Mesodermal cell (in vitro differentiated cells): ENCODE data around the gene SLC19A1.
A peak's percentile ranks its signal among the peaks of the same experiment; 100 is the strongest.

Source experiments
- H3K27ac ChIP-seq: 2 replicates; pipeline ENCODE4 v1.7.0; 2013; ENCODE audit warnings: mild to moderate bottlenecking, low read depth, low read length, moderate library complexity; ENCODE audit not compliant: severe bottlenecking
- H3K36me3 ChIP-seq: 2 replicates; pipeline ENCODE4 v1.7.1; 2013; ENCODE audit warnings: mild to moderate bottlenecking, low read length, moderate library complexity; ENCODE audit not compliant: control insufficient read depth, insufficient read depth
- H3K4me1 ChIP-seq: one replicate; pipeline ENCODE4 v1.7.1; 2013; ENCODE audit warnings: mild to moderate bottlenecking, low read length; ENCODE audit not compliant: insufficient read depth, control insufficient read depth, poor library complexity, severe bottlenecking
- H3K4me3 ChIP-seq: 2 replicates; pipeline ENCODE4 v1.7.0; 2013; ENCODE audit warnings: low read length, control low read depth, mild to moderate bottlenecking; ENCODE audit not compliant: insufficient read depth, poor library complexity, severe bottlenecking; ENCODE audit errors: extremely low read depth
- H3K9me3 ChIP-seq: 2 replicates; pipeline ENCODE4 v1.7.1; 2013; ENCODE audit warnings: mild to moderate bottlenecking, low read length, moderate library complexity; ENCODE audit not compliant: control insufficient read depth
- WGBS, 2 experiments: methylation state at CpG; one replicate each; pipeline ENCODE4 v1.1.5; 2013; ENCODE audit warnings: missing lambda C conversion rate in 2 of 2; ENCODE audit not compliant: insufficient coverage in 2 of 2; 5-methylcytosine and 5-hydroxymethylcytosine counted together

SLC19A1 gene

DNA sequence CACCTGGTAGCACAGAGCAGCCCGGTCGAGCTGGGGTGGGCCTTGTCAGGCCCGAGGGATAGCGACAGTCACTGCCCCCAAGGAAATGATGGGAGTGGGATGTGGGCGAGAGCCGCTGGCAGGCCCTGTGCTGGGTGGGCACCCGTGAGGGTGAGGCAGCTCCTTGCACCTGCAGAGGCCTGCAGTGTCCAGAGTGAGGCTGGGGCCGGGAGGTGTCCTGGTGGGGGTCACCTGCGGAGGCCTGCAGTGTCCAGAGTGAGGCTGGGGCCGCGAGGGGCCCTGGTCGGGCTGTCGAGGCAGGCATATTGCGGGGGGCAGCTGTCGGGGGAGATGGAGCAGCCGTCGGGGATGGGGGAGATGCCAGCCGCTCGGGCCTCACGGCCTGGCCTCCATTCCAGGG is 49.5 kb downstream of the SLC19A1 start:
- WGBS, 2 experiments = 99% methylated on average over 16 to 18 of the region's 20 CpGs

DNA sequence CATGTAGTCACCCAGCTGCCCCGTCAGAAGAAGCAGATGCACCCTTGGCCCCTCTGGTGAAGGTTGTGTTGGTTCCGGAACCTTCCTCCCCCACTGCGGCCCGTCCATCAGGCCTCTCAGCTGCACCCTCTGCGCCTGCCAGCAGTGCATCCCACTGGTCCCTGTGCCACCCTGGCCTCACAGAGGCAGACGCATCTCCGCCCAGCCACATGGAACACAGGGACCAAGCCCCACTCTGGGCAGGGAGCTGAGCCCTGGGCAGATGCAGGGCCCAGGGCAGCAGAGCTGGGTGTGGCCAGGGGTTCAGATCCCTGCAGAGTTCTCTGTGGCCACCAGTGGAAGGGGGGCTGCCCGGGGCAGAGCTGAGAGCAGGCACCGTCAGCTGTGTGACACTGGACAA is 50.6 kb downstream of the SLC19A1 start:
- H3K4me1 ChIP-seq = peaks cover 2% of the 10 kb centered on the region
- H3K9me3 ChIP-seq = no peaks in the 10 kb centered on the region
- H3K27ac ChIP-seq = peak overlapping the region; percentile 16
- H3K36me3 ChIP-seq = peaks cover 90% of the 10 kb centered on the region
- H3K4me3 ChIP-seq = no peak overlapping the region
- WGBS, 2 experiments = 95 to 100% methylated on average over 7 to 9 of the region's 9 CpGs

More for the DNA sequence above, 49.5 kb downstream of the SLC19A1 start:
- peaks cover 90% of the 10 kb centered on the region for H3K36me3 ChIP-seq
- H3K4me3 ChIP-seq = no peak overlapping the region
- no peak overlapping the region for H3K27ac ChIP-seq
- no peaks in the 10 kb centered on the region for H3K9me3 ChIP-seq
- H3K4me1 ChIP-seq = peaks cover 2% of the 10 kb centered on the region

DNA sequence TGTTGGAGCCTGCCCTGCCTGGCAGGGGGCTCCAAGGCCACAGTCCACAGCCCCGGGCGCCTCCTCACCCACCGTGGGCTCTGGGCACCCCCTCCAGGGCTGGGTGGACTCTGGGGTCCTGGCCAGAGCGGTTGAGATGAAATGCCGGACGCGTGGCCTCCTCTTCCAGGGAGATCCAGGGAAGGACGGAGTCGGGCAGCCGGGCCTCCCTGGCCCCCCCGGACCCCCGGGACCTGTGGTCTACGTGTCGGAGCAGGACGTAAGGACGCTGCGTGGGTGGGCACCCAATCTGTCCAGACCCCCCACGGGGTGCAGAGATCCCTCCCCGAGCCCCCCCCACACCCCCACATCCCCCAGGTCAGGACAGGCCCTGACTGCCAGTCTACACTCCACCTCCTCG is 51.2 kb downstream of the SLC19A1 start:
- peaks cover 2% of the 10 kb centered on the region for H3K4me1 ChIP-seq
- no peak overlapping the region for H3K27ac ChIP-seq
- H3K9me3 ChIP-seq = no peaks in the 10 kb centered on the region
- WGBS, 2 experiments = 98 to 100% methylated on average over 11 to 13 of the region's 20 CpGs
- peaks cover 90% of the 10 kb centered on the region for H3K36me3 ChIP-seq
- H3K4me3 ChIP-seq = no peak overlapping the region

DNA sequence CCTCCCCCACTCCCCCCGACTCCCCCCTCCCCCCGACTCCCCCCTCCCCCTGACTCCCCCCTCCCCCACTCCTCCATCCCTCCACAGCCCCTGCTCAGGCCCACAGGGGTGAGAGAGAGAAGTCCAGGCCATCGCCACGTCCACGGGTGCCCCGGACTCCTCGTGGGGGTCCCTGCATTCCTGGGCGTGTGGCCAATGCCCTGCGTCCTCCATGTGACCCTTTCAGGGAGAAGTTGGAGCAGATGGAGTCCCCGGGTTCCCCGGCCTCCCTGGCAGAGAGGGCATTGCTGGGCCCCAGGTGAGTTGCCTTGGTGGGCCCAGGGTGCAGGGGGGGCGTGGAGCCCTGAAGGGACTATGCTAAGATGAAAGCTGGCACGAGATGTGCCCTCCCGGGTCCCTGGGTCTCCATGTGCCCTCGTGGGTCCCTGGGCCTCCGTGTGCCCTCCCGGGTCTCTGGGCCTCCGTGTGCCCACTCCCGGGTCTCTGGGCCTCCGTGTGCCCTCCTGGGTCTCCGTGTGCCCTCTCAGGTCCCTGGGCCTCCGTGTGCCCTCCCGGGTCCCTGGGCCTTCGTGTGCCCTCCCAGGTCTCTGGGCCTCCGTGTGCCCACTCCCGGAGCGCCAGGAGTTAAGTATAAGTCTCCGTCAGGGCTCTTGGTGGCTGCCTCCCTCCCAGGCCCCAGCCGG is 52.0 kb downstream of the SLC19A1 start:
- H3K4me1 ChIP-seq = peaks cover 2% of the 10 kb centered on the region
- H3K36me3 ChIP-seq = peaks cover 90% of the 10 kb centered on the region
- H3K27ac ChIP-seq = no peak overlapping the region
- H3K9me3 ChIP-seq = no peaks in the 10 kb centered on the region
- H3K4me3 ChIP-seq = no peak overlapping the region
- 97% methylated on average over 20 to 21 of the region's 29 CpGs for WGBS, 2 experiments

DNA sequence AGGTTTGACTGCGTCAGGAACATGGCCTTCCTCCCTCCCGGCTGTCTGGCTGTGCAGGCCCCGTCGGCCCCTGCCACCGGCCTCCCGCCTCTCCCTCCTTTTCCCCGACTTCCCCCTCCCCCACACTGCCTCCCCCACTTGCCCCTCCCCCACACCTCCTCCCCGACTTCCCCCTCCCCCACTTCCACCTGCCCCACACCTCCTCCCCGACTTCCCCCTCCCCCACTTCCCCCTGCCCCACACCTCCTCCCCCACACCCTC is 52.6 kb downstream of the SLC19A1 start:
- 100% methylated on average over 2 of the region's 9 CpGs; no CpG with 5 or more reads in 1 of the 2 experiments for WGBS, 2 experiments
- H3K4me3 ChIP-seq = no peak overlapping the region
- no peaks in the 10 kb centered on the region for H3K9me3 ChIP-seq

DNA sequence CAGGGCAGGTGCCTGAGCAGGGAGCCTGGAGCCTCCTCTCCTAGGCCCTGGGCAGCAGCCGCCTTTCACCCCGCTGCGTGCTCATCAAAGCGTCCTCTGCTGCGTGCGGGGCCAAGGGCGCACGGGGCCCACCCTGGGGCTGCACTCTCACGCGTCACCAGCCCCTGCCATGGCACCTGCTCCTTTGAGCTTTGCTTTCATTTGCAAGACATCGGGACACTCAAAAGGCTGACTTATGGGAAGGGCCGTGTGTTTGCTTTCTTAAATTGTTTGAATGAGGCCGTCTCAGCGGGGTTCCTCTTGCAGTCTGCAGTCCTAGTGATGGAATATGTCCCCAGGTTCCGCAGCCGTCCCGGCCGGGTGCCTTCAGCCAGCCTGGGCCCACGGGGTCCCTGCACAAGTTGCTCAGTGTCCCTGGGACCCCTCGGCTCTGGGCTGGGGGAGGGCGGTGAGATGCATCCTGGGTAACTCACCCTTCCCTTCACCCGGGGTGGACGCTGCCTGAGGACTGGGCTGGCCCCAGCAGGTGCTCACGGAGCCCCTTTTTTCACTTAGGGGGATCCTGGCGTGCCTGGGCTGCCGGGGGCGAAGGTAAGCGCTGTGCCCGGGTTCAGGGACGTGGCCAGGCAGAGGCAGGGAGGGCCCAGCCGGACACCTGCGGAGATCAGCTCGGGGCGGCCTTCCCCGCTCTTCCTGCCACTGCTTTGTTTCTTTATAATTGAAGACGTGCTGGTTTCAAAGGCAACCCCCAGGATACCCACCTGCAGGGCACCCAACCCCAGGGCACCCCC is 53.1 kb downstream of the SLC19A1 start:
- peaks cover 2% of the 10 kb centered on the region for H3K4me1 ChIP-seq
- H3K27ac ChIP-seq = no peak overlapping the region
- H3K4me3 ChIP-seq = no peak overlapping the region
- peaks cover 89% of the 10 kb centered on the region for H3K36me3 ChIP-seq
- 81 to 82% methylated on average over 33 to 36 of the region's 36 CpGs for WGBS, 2 experiments
- H3K9me3 ChIP-seq = no peaks in the 10 kb centered on the region

More for the DNA sequence above, 52.6 kb downstream of the SLC19A1 start:
- Histone ChIP-seq H3K4me1 (peaks cover 2% of the 10 kb centered on the region), H3K36me3 (peaks cover 89% of the 10 kb centered on the region), H3K27ac (no peak overlapping the region)

DNA sequence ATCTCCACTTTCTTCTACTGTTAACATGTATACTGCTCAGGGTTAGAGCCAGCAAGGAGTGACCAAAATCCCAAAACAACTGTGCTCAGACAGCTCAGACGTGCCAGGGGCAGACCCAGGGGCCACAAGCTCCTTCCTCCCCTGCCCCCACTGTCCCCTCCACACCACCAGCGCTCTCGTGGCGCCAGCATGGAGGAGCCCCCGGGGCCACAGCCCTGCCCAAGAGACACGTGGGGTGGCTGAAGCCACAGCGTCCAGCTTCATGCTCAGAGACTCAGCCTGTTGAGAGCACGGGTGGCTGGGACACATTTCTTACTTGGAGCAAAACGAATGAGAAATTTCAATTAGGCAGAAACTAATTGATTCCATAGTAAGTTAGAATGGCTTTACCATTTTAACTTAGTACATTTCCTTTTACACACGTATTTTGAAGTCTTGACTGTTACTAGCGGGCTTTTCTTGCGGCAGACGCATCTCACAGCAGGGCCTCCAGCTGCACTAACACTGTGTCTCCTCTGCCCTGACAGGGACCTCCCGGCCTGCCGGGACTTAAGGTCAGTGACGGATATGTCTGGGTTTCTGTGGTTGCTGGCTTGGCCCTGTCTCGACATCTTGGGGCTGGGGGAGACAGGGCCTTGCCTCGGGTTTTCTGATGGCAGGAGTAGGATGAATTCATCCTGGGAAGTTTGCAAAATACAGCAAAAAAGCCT is 54.2 kb downstream of the SLC19A1 start:
- WGBS, 2 experiments = 76 to 79% methylated on average over 10 to 16 of the region's 18 CpGs
- H3K27ac ChIP-seq = no peak overlapping the region
- H3K9me3 ChIP-seq = no peaks in the 10 kb centered on the region
- H3K4me1 ChIP-seq = peaks cover 2% of the 10 kb centered on the region
- H3K36me3 ChIP-seq = peaks cover 87% of the 10 kb centered on the region
- H3K4me3 ChIP-seq = no peak overlapping the region

DNA sequence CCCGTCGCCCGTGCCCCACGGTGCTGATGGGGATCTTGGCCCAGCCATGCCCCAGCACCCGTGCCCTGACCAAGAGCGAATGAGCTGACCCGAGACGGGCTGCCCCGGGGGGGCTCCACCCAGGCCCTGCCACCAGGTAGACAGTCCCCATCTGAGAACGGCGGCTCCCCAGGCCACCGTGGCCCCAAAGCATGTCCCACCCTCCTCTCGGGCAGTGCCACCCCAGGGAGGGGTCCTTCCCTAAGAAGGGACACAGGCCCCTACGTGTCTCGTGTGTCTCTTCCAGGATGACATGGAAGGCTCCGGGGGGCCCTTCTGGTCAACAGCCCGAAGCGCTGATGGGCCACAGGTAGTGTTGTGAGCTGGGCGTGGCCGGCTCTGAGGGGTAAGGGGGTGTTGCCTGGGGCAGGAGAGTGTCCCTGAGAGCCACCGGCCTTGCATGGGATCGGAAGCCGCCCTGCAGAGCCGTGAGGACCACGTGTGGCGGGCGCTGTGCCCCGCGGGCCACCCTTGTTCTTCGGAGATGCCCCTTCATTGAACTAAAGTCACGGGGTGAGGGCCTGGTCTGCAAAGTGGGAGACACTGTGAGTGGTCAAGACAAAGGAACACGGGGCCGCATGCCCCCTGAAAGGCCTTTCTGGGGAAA is 55.0 kb downstream of the SLC19A1 start:
- H3K27ac ChIP-seq = no peak overlapping the region
- H3K36me3 ChIP-seq = peaks cover 87% of the 10 kb centered on the region
- H3K9me3 ChIP-seq = no peaks in the 10 kb centered on the region
- 96 to 97% methylated on average over 26 to 33 of the region's 33 CpGs for WGBS, 2 experiments
- peaks cover 2% of the 10 kb centered on the region for H3K4me1 ChIP-seq
- no peak overlapping the region for H3K4me3 ChIP-seq

DNA sequence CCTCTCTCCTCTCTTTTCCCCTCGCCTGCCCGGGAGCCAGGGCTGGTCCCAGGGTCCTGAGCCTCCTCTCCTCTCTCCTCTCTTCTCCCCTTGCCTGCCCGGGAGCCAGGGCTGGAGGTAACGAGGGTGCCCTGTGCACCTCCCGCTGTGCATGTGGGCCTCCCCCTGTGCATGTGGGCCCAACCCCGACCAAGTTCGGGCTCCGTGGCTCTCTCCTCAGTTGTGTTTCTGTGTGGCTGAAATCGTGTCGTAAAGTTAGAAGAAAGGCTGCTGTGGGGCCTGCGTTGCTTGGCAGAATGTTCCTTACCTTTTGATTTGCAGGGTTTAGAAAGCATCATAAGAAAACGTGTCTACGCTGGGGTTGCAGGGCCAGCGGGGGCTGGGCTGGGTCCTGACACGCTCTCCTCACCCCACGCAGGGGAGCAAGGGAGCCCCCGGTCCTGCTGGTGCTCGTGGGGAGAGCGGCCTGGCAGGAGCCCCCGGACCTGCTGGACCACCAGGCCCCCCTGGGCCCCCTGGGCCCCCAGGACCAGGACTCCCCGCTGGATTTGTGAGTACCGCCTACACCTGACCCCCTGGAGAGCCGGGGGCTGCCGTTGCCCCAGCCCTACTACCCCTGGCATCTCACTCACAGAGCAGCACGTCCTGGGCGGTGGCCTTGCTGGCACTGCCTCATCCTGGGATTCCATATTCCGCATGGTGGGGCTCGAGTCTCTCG is 55.6 kb downstream of the SLC19A1 start:
- Histone ChIP-seq H3K4me3 (no peak overlapping the region), H3K9me3 (no peaks in the 10 kb centered on the region), H3K27ac (no peak overlapping the region), H3K36me3 (peaks cover 87% of the 10 kb centered on the region), H3K4me1 (peaks cover 2% of the 10 kb centered on the region)
- WGBS, 2 experiments = 96 to 97% methylated on average over 25 to 27 of the region's 29 CpGs
